NCI-H146 treated with DMSO at 0.1 percent for 48 hours (cell line): ENCODE data around the gene POLE4.

Experiments used
- DNase-seq: peaks from one replicate; lab custom pipeline; 2025; ENCODE audit not compliant: unreplicated experiment; lab: John Stamatoyannopoulos, UW

POLE4 gene

GRCh38 chr2:74958274-74959105, at the start of gene POLE4:
TSS of gene POLE4 (plus strand) at chr2:74958643. CDS start at chr2:74958680, 37 bp downstream.
- peak; percentile 51 for DNase-seq

GRCh38 chr2:74908748-74909444, 49.5 kb upstream of the POLE4 start:
- no peak for DNase-seq

GRCh38 chr2:74910245-74910644, 48.2 kb upstream of the POLE4 start:
- no peak for DNase-seq

- DNase-seq = no peak
These were observed 47.4 kb upstream of the POLE4 start for GRCh38 chr2:74911061-74911460.

GRCh38 chr2:74915743-74916142, 42.7 kb upstream of the POLE4 start:
- no peak for DNase-seq

GRCh38 chr2:74916394-74916793, 42.0 kb upstream of the POLE4 start:
- no peak for DNase-seq

GRCh38 chr2:74917702-74918619, 40.5 kb upstream of the POLE4 start:
- no peak for DNase-seq

- peak; percentile 63 for DNase-seq
These were observed 38.6 kb upstream of the POLE4 start for GRCh38 chr2:74919827-74920226.

- DNase-seq = no peak
These were observed 37.2 kb upstream of the POLE4 start for GRCh38 chr2:74921236-74921736.

GRCh38 chr2:74922592-74923227, 35.7 kb upstream of the POLE4 start:
- DNase-seq = no peak

GRCh38 chr2:74924463-74925265, 33.8 kb upstream of the POLE4 start:
- DNase-seq = no peak

- peak; percentile 18 for DNase-seq
These were observed 33.1 kb upstream of the POLE4 start for GRCh38 chr2:74925361-74925786.

GRCh38 chr2:74927621-74928020, 30.8 kb upstream of the POLE4 start:
- no peak for DNase-seq

GRCh38 chr2:74930811-74931486, 27.5 kb upstream of the POLE4 start:
- no peak for DNase-seq

- no peak for DNase-seq
These were observed 26.5 kb upstream of the POLE4 start for GRCh38 chr2:74931940-74932339.

- DNase-seq = no peak
These were observed 22.5 kb upstream of the POLE4 start for GRCh38 chr2:74935975-74936391.

GRCh38 chr2:74937221-74937880, 21.1 kb upstream of the POLE4 start:
- DNase-seq = no peak

- DNase-seq = no peak
These were observed 20.2 kb upstream of the POLE4 start for GRCh38 chr2:74938264-74938663.
